Calu3 (cell line): ENCODE data around the gene ENG. TPM values are rescaled to one million over a fixed set of nuclear protein-coding genes. Genes with fewer than 3 reads are reported as not detected.

ENCODE experiments used
- BruUV-seq: library from RNA; stranded (reverse); fragments of 400-500 nt; replicated peaks from 2 replicates; lab custom pipeline; 2021; lab: Mats Ljungman, UMichigan
- CTCF ChIA-PET: fragments of 300-600 bp; sonication (Branson Sonifier 250); formaldehyde crosslinking; loops from one replicate; lab custom pipeline; 2022; ENCODE audit warnings: antibody characterized with exemption; lab: Charles Lee
- DNase-seq: peaks from one replicate; pipeline ENCODE4 v3.0.0; 2022
- H3K27ac Mint-ChIP-seq: one replicate; pipeline ENCODE4 v1.8.0; 2022; ENCODE audit warnings: mixed read lengths; ENCODE audit not compliant: unreplicated experiment
- H3K27me3 Mint-ChIP-seq: one replicate; pipeline ENCODE4 v1.8.0; 2022; ENCODE audit warnings: mixed read lengths; ENCODE audit not compliant: unreplicated experiment
- H3K36me3 Mint-ChIP-seq: one replicate; pipeline ENCODE4 v1.8.0; 2022; ENCODE audit warnings: mild to moderate bottlenecking, moderate library complexity, mixed read lengths; ENCODE audit not compliant: insufficient read depth, unreplicated experiment
- H3K4me1 Mint-ChIP-seq: one replicate; pipeline ENCODE4 v1.8.0; 2022; ENCODE audit warnings: mild to moderate bottlenecking, low read depth, mixed read lengths; ENCODE audit not compliant: unreplicated experiment
- H3K4me3 Mint-ChIP-seq: one replicate; pipeline ENCODE4 v1.8.0; 2022; ENCODE audit warnings: mild to moderate bottlenecking, low read depth, moderate library complexity, mixed read lengths; ENCODE audit not compliant: unreplicated experiment
- H3K9me3 Mint-ChIP-seq: one replicate; pipeline ENCODE4 v1.8.0; 2022; ENCODE audit warnings: low read depth, mixed read lengths; ENCODE audit not compliant: unreplicated experiment
- CTCF ChIP-seq: fragments of 200-600 bp; IDR thresholded peaks from one replicate; pipeline ENCODE4 v1.8.0; 2022; ENCODE audit warnings: antibody characterized with exemption; ENCODE audit not compliant: unreplicated experiment
- intact Hi-C: fragments of 100-400 bp; cut with micrococcal nuclease; formaldehyde crosslinking; loops from one replicate; pipeline ENCODE4 v1.10.0; 2022; ENCODE audit not compliant: unreplicated experiment
- total RNA-seq: library from RNA; stranded (reverse); gene quantifications from 2 replicates; pipeline ENCODE4 v1.2.3, GENCODE V29; 2022

The ENG gene
- total RNA-seq, 1 experiment from 2014 or later, result not detected

GRCh38 chr9:127818574-127818973 lies 35.9 kb downstream of the ENG start:
- peak overlapping the region; percentile 28 for H3K27ac Mint-ChIP-seq
- CTCF ChIA-PET, result no interaction called here
- no peaks in the 10 kb centered on the region for H3K4me1 Mint-ChIP-seq
- no TSS peak for BruUV-seq
- H3K36me3 Mint-ChIP-seq, result peaks cover 32% of the 10 kb centered on the region
- H3K4me3 Mint-ChIP-seq, result no peak overlapping the region
- no peak for DNase-seq
- no peaks in the 10 kb centered on the region for H3K27me3 Mint-ChIP-seq
- intact Hi-C loops, result no loop called here
- TF ChIP-seq CTCF, result no peak
- no peaks in the 10 kb centered on the region for H3K9me3 Mint-ChIP-seq

GRCh38 chr9:127817881-127818434 lies 36.5 kb downstream of the ENG start:
- BruUV-seq, result no TSS peak
- H3K27ac Mint-ChIP-seq, result peak overlapping the region; percentile 28

GRCh38 chr9:127816728-127817127 lies 37.7 kb downstream of the ENG start:
- Mint-ChIP-seq H3K4me1 (no peaks in the 10 kb centered on the region), H3K27me3 (no peaks in the 10 kb centered on the region), H3K27ac (no peak overlapping the region), H3K4me3 (no peak overlapping the region), H3K9me3 (no peaks in the 10 kb centered on the region), H3K36me3 (peaks cover 32% of the 10 kb centered on the region)
- CTCF ChIA-PET, result no interaction called here
- intact Hi-C loops, result no loop called here
- BruUV-seq, result no TSS peak
- no peak for TF ChIP-seq CTCF
- no peak for DNase-seq

More at GRCh38 chr9:127817881-127818434, 36.5 kb downstream of the ENG start:
- TF ChIP-seq CTCF, result no peak
- H3K27me3 Mint-ChIP-seq, result no peaks in the 10 kb centered on the region
- CTCF ChIA-PET, result no interaction called here
- DNase-seq, result no peak
- no peaks in the 10 kb centered on the region for H3K4me1 Mint-ChIP-seq
- H3K36me3 Mint-ChIP-seq, result peaks cover 32% of the 10 kb centered on the region
- H3K9me3 Mint-ChIP-seq, result no peaks in the 10 kb centered on the region
- no peak overlapping the region for H3K4me3 Mint-ChIP-seq
- intact Hi-C loops, result no loop called here

- no peak for TF ChIP-seq CTCF
- no peak for DNase-seq
- no peak overlapping the region for H3K4me3 Mint-ChIP-seq
- BruUV-seq, result no TSS peak
- intact Hi-C loops, result no loop called here
- H3K4me1 Mint-ChIP-seq, result no peaks in the 10 kb centered on the region
- peaks cover 32% of the 10 kb centered on the region for H3K36me3 Mint-ChIP-seq
- CTCF ChIA-PET, result no interaction called here
- no peak overlapping the region for H3K27ac Mint-ChIP-seq
- H3K27me3 Mint-ChIP-seq, result no peaks in the 10 kb centered on the region
- H3K9me3 Mint-ChIP-seq, result no peaks in the 10 kb centered on the region
These were observed 38.1 kb downstream of the ENG start for GRCh38 chr9:127816362-127816725.
